ENCODE measurements around the gene IPO13.

DNA sequence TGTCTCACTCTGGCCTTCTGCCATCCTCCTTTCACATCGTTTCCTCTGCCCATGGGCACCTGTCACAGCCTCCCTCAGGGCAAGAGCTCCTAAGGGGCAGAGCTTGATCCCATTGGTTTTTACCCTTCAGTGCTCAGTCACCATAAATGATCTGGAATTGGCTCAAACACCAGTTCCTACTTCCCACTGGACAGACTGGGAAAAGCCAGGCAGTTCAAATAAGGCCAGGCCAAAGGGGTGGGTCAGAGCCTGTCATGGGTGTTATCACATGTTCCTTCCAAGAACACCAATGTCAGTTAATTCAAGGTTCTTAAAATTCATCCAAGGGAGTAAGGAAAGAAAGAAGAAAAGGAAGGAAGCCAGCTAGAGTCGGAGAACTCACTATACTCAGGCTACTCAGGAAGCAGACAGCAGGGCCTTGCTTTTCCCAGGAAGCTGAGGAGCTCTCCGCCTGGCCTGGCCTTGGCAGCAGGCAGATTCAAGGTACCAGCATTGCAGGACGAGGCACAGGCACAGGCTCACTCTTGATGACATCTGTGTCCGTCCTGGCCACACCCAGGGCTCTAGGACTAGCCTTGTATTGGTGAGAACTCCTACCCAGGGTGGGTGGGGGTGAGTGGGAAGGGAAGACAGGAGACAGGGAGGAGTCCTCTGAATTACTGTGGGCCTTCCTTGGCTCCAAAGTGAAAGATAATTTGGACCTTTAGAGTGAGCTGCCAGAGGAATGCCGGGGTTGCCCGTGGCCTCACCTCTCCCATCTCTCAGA is 45.4 kb upstream of the IPO13 start:
- TF ChIP-seq, protein P1, sequence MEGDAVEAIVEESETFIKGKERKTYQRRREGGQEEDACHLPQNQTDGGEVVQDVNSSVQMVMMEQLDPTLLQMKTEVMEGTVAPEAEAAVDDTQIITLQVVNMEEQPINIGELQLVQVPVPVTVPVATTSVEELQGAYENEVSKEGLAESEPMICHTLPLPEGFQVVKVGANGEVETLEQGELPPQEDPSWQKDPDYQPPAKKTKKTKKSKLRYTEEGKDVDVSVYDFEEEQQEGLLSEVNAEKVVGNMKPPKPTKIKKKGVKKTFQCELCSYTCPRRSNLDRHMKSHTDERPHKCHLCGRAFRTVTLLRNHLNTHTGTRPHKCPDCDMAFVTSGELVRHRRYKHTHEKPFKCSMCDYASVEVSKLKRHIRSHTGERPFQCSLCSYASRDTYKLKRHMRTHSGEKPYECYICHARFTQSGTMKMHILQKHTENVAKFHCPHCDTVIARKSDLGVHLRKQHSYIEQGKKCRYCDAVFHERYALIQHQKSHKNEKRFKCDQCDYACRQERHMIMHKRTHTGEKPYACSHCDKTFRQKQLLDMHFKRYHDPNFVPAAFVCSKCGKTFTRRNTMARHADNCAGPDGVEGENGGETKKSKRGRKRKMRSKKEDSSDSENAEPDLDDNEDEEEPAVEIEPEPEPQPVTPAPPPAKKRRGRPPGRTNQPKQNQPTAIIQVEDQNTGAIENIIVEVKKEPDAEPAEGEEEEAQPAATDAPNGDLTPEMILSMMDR (IDR thresholded peaks at IDR 0.05 in 8 of 11, conservative IDR thresholded peaks at IDR 0.05 in 3 of 11) = no peak
- TF ChIP-seq POLR2A (IDR thresholded peaks at IDR 0.05) (no peak), POLR2AphosphoS5 (IDR thresholded peaks at IDR 0.05) (peak in 1 of 3 donors; percentile 53)

Measured in spleen (tissue), 7 donors.